T-helper 1 cell treated with Interleukin-12 subunit alpha and Interleukin-12 subunit beta and Interleukin-4 antibody, amounts not matched to agents 30 μg/mL and 1 μg/mL, for 36 hours (primary cell): ENCODE results near the gene SGCG.

Source experiments
- H3K27ac Mint-ChIP-seq: one replicate; pipeline ENCODE4 v1.8.0; 2021; ENCODE audit warnings: mild to moderate bottlenecking, mixed read lengths
- H3K27me3 Mint-ChIP-seq: one replicate; pipeline ENCODE4 v1.8.0; 2021; ENCODE audit warnings: low read depth, mixed read lengths
- H3K36me3 Mint-ChIP-seq: one replicate; pipeline ENCODE4 v1.8.0; 2021; ENCODE audit warnings: low read depth, mixed read lengths
- H3K4me1 Mint-ChIP-seq: one replicate; pipeline ENCODE4 v1.8.0; 2021; ENCODE audit warnings: low read depth, mixed read lengths
- H3K4me3 Mint-ChIP-seq: one replicate; pipeline ENCODE4 v1.8.0; 2021; ENCODE audit warnings: mild to moderate bottlenecking, moderate library complexity, mixed read lengths
- H3K9me3 Mint-ChIP-seq: one replicate; pipeline ENCODE4 v1.8.0; 2021; ENCODE audit warnings: mixed read lengths

Gene SGCG

DNA sequence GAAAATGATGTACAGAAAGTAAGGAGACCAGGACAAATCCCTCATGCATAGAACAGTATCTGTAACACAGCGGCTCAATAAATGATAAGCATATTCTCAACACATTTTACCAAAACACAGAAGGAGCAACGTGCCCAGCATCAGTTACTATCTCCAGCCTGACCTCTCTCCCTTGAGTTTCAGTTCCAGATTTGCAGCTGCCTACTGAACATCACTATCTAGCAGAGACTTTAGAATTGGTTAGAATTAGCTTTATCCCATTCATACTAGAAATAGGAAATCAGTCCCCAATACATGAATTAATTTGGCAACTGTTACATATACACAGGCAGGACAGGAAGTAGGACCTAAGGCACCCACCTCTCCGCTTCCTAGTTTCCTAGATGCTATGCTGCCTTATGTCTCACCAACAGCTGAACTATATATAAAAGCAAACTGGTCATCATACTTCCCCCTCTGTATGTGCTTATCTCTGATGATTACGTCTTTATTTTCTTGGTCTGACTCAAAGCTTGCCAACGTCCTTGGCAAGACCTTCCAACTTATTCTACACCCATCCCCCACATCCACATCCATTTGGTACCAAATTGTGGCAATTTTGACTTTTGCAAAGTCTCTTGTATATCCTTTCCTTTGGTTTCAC lies 191.6 kb downstream of the SGCG start:
- no peak overlapping the region for H3K27ac Mint-ChIP-seq
- H3K36me3 Mint-ChIP-seq, result peaks cover 23% of the 10 kb centered on the region
- H3K4me3 Mint-ChIP-seq, result no peak overlapping the region
- H3K9me3 Mint-ChIP-seq, result no peaks in the 10 kb centered on the region
- peaks cover 30% of the 10 kb centered on the region for H3K4me1 Mint-ChIP-seq
- H3K27me3 Mint-ChIP-seq, result no peaks in the 10 kb centered on the region
